HepG2 (cell line): ENCODE data around the gene ANKS4B. TPM values are rescaled to one million over a fixed set of nuclear protein-coding genes. Genes with fewer than 3 reads are reported as not detected.

Experiments
- CBX5 ChIP-seq: sonication (generic); formaldehyde crosslinking; IDR thresholded peaks from 2 replicates; pipeline ENCODE4 v1.4.0; 2020; ENCODE audit warnings: missing genetic modification reagents, borderline replicate concordance
- CHCHD3 ChIP-seq: sonication (generic); formaldehyde crosslinking; IDR thresholded peaks from 2 replicates; pipeline ENCODE4 v1.8.0; 2022; ENCODE audit warnings: mild to moderate bottlenecking, missing genetic modification reagents, moderate library complexity
- CREM ChIP-seq, 2 experiments: sonication (generic) in 1 of 2; formaldehyde crosslinking in 1 of 2; IDR thresholded peaks; 2 replicates each; pipeline versions ENCODE4 v1.4.0 to v1.6.1; 2016 to 2020; ENCODE audit warnings: antibody characterized with exemption in 1 of 2, mild to moderate bottlenecking in 1 of 2, missing genetic modification reagents in 1 of 2
- DR1 ChIP-seq: sonication (generic); formaldehyde crosslinking; IDR thresholded peaks from 2 replicates; pipeline ENCODE4 v1.8.0; 2021; ENCODE audit warnings: mild to moderate bottlenecking, missing genetic modification reagents, inconsistent platforms
- HDAC1 ChIP-seq: sonication (generic); formaldehyde crosslinking; IDR thresholded peaks from 2 replicates; pipeline ENCODE4 v1.5.1; 2020; ENCODE audit warnings: mild to moderate bottlenecking, missing genetic modification reagents
- HDAC2 ChIP-seq: sonication (generic); formaldehyde crosslinking; IDR thresholded peaks from 2 replicates; pipeline ENCODE4 v1.4.0; 2020; ENCODE audit warnings: missing genetic modification reagents
- HIVEP1 ChIP-seq: sonication (generic); formaldehyde crosslinking; IDR thresholded peaks from 2 replicates; pipeline ENCODE4 v1.4.0; 2020; ENCODE audit warnings: mild to moderate bottlenecking, missing genetic modification reagents
- HNRNPUL1 ChIP-seq: fragments of 200-400 bp; formaldehyde crosslinking; IDR thresholded peaks from 2 replicates; pipeline ENCODE4 v1.6.1; 2017; ENCODE audit warnings: low read depth, mild to moderate bottlenecking, low read length, moderate library complexity
- KLF11 ChIP-seq: IDR thresholded peaks from 2 replicates; pipeline ENCODE4 v1.6.1; 2016; ENCODE audit warnings: missing compliant biosample characterization
- MED1 ChIP-seq: sonication (generic); formaldehyde crosslinking; IDR thresholded peaks from 2 replicates; pipeline ENCODE4 v1.4.0; 2020; ENCODE audit warnings: missing genetic modification reagents
- PHF21A ChIP-seq: sonication (generic); formaldehyde crosslinking; IDR thresholded peaks from 2 replicates; pipeline ENCODE4 v1.5.0; 2020; ENCODE audit warnings: mild to moderate bottlenecking, missing genetic modification reagents
- PTBP1 ChIP-seq: fragments of 200-400 bp; formaldehyde crosslinking; IDR thresholded peaks from 2 replicates; pipeline ENCODE4 v1.6.1; 2018; ENCODE audit warnings: low read length, low read depth; ENCODE audit not compliant: poor library complexity, severe bottlenecking
- SMAD1 ChIP-seq: sonication (generic); formaldehyde crosslinking; IDR thresholded peaks from 2 replicates; pipeline ENCODE4 v1.4.0; 2020; ENCODE audit warnings: missing genetic modification reagents, low read depth, mild to moderate bottlenecking, borderline replicate concordance
- TCF12 ChIP-seq, 2 experiments: fragments of 450-650 bp in 1 of 2; sonication (generic) in 1 of 2; formaldehyde crosslinking in 1 of 2; IDR thresholded peaks; 2 replicates each; pipeline versions ENCODE4 v1.6.1 to v1.8.0; 2017 to 2022; ENCODE audit warnings: antibody characterized with exemption in 1 of 2, mild to moderate bottlenecking in 1 of 2, missing genetic modification reagents in 1 of 2, moderate library complexity in 1 of 2
- TP53 ChIP-seq: sonication (generic); formaldehyde crosslinking; conservative IDR thresholded peaks from 2 replicates; pipeline ENCODE4 v1.4.0; 2020; ENCODE audit warnings: missing genetic modification reagents
- TRIM24 ChIP-seq: sonication (generic); formaldehyde crosslinking; IDR thresholded peaks from 2 replicates; pipeline ENCODE4 v1.8.0; 2022; ENCODE audit warnings: mild to moderate bottlenecking, missing genetic modification reagents
- UBTF ChIP-seq: sonication (generic); formaldehyde crosslinking; IDR thresholded peaks from 2 replicates; pipeline ENCODE4 v1.4.0; 2020; ENCODE audit warnings: mild to moderate bottlenecking, missing genetic modification reagents
- YEATS2 ChIP-seq: sonication (generic); formaldehyde crosslinking; IDR thresholded peaks from 2 replicates; pipeline ENCODE4 v1.4.0; 2020; ENCODE audit warnings: missing genetic modification reagents, borderline replicate concordance
- ZMAT5 ChIP-seq: sonication (generic); formaldehyde crosslinking; IDR thresholded peaks from 2 replicates; pipeline ENCODE4 v1.5.0; 2020; ENCODE audit warnings: mild to moderate bottlenecking, low read depth, missing genetic modification reagents, borderline replicate concordance
- ZNF230 ChIP-seq: sonication (generic); formaldehyde crosslinking; IDR thresholded peaks from 2 replicates; pipeline ENCODE4 v1.4.0; 2020; ENCODE audit warnings: mild to moderate bottlenecking, missing genetic modification reagents
- ZNF275 ChIP-seq: sonication (generic); formaldehyde crosslinking; IDR thresholded peaks from 2 replicates; pipeline ENCODE4 v1.8.0; 2022; ENCODE audit warnings: missing genetic modification reagents, mild to moderate bottlenecking, inconsistent platforms, borderline replicate concordance
- ZNF468 ChIP-seq: sonication (generic); formaldehyde crosslinking; IDR thresholded peaks from 2 replicates; pipeline ENCODE4 v1.8.0; 2022; ENCODE audit warnings: mild to moderate bottlenecking, moderate library complexity, missing genetic modification reagents
- ZNF501 ChIP-seq: sonication (generic); formaldehyde crosslinking; IDR thresholded peaks from 2 replicates; pipeline ENCODE4 v1.5.1; 2020; ENCODE audit warnings: mild to moderate bottlenecking, moderate library complexity, missing genetic modification reagents
- ZNF747 ChIP-seq: sonication (generic); formaldehyde crosslinking; IDR thresholded peaks from 2 replicates; pipeline ENCODE4 v1.8.1; 2023; ENCODE audit warnings: missing genetic modification reagents, mild to moderate bottlenecking, borderline replicate concordance
- polyA plus RNA-seq, 8 experiments: library from polyadenylated mRNA; depleted of rRNA in 3 of 8; stranded (reverse) in 7 of 8; unstranded in 1 of 8; fragments of >200 nt; fragmentation: Illumina TruSeq in 4 of 8; extraction: Trizol in 4 of 8; gene quantifications; 2 replicates each; pipeline versions ENCODE4 v1.2.1 to v1.2.3, GENCODE V29; 2011 to 2016; ENCODE audit warnings: low read depth in 4 of 8, missing spikeins in 1 of 8, mixed read lengths in 1 of 8; ENCODE audit not compliant: insufficient read depth in 1 of 8
- total RNA-seq, 5 experiments: library from RNA; depleted of rRNA; stranded (reverse); fragments of >200 nt; fragmentation: Illumina TruSeq; extraction: Trizol; gene quantifications; 2 replicates each; pipeline ENCODE4 v1.2.3, GENCODE V29; 2016; ENCODE audit warnings: low read depth in 1 of 5

Gene ANKS4B
- total and polyA plus RNA-seq, 2 of the 13 experiments (the other 11 are each of a cell fraction or from before 2014, with no cell fraction given), result 6.5 to 30.0 TPM

GRCh38 chr16:21300309-21301167, 67.0 kb downstream of the ANKS4B start (continued):
- TF ChIP-seq CREM (IDR thresholded peaks at IDR 0.05) (peak; percentile 46), CREM (CRISPR knock-in tag; IDR thresholded peaks at IDR 0.05) (no peak), ZMAT5 (CRISPR knock-in tag) (no peak), TCF12 (IDR thresholded peaks at IDR 0.05) (no peak), TCF12 (CRISPR knock-in tag; IDR thresholded peaks at IDR 0.05) (no peak; the same call in 1 of the 2 replicates), DR1 (CRISPR knock-in tag) (peak; percentile 40; the same call in 1 of the 2 replicates), PHF21A (peak; percentile 97), ZNF501 (CRISPR knock-in tag) (peak; percentile 90), ZNF275 (CRISPR knock-in tag) (peak; percentile 83), TRIM24 (CRISPR knock-in tag) (no peak), ZNF230 (CRISPR knock-in tag) (no peak), SMAD1 (peak; percentile 97; the same call in 1 of the 2 replicates), PTBP1 (no peak), UBTF (CRISPR knock-in tag) (peak; percentile 33; the same call in 1 of the 2 replicates), HIVEP1 (CRISPR knock-in tag) (peak; percentile 65; the same call in 1 of the 2 replicates), HNRNPUL1 (no peak), KLF11 (CRISPR knock-in tag) (peak; percentile 96), CHCHD3 (no peak), HDAC2 (peak; percentile 92; the same call in 1 of the 2 replicates), TP53 (no peak; the same call in 1 of the 2 replicates), ZNF747 (peak; percentile 83; the same call in 1 of the 2 replicates), CBX5 (CRISPR knock-in tag) (peak; percentile 98), YEATS2 (peak; percentile 87), ZNF468 (0 out of 2 replicates have a peak, but pooled peaks have one; percentile 73), HDAC1 (CRISPR knock-in tag) (peak; percentile 72; the same call in 1 of the 2 replicates), MED1 (CRISPR knock-in tag) (peak; percentile 72)
